ENCODE results near the gene GRIP1.

Gene GRIP1

DNA sequence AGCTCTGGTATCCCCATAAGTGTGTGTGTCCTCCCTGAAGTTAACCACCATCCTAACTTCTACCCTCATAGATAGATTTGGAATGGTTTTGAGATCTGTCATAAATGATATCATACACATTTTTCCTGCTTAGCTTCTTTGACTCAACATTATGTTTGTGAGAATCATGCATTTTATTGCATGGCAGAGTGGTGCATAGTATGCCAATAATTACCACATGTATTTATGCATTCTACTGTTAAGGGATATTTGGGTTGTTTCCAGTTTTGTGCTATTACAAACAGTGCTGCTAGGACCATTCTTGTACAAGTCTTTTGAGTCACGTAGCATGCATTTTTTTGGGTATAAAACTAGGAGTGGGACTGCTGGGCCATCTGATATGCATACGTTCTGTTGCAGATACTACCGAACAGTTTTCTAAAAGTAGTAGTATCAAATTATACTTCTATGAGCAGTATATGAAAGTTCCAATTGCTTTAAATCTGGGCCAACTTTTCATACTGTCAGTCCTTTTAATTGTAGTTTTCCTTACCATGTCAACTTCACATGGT lies 13.4 kb downstream of the GRIP1 start:
- H3K4me3 Mint-ChIP-seq, result no peak overlapping the region
- H3K9me3 Mint-ChIP-seq, result no peaks in the 10 kb centered on the region
- H3K36me3 Mint-ChIP-seq (ENCODE audit: low read depth), result no peaks in the 10 kb centered on the region
- no peak for TF ChIP-seq CTCF (IDR thresholded peaks at IDR 0.05; ENCODE audit: unreplicated experiment in 3 of 3)
- H3K27me3 Mint-ChIP-seq (ENCODE audit: low read depth), result no peaks in the 10 kb centered on the region
- no peak overlapping the region for H3K27ac Mint-ChIP-seq
- peaks cover 10% of the 10 kb centered on the region for H3K4me1 Mint-ChIP-seq

GRCh38 chr12:66664076-66664475 lies 14.8 kb downstream of the GRIP1 start:
- peaks cover 10% of the 10 kb centered on the region for H3K4me1 Mint-ChIP-seq
- no peaks in the 10 kb centered on the region for H3K36me3 Mint-ChIP-seq (ENCODE audit: low read depth)
- no peaks in the 10 kb centered on the region for H3K9me3 Mint-ChIP-seq
- H3K27ac Mint-ChIP-seq, result no peak overlapping the region
- no peaks in the 10 kb centered on the region for H3K27me3 Mint-ChIP-seq (ENCODE audit: low read depth)
- TF ChIP-seq CTCF (IDR thresholded peaks at IDR 0.05; ENCODE audit: unreplicated experiment in 3 of 3), result no peak
- no peak overlapping the region for H3K4me3 Mint-ChIP-seq

- Mint-ChIP-seq H3K9me3 (no peaks in the 10 kb centered on the region), H3K27ac (no peak overlapping the region), H3K27me3 (ENCODE audit: low read depth) (no peaks in the 10 kb centered on the region), H3K4me1 (peaks cover 10% of the 10 kb centered on the region), H3K4me3 (no peak overlapping the region), H3K36me3 (ENCODE audit: low read depth) (no peaks in the 10 kb centered on the region)
- TF ChIP-seq CTCF (IDR thresholded peaks at IDR 0.05; ENCODE audit: unreplicated experiment in 3 of 3), result no peak
Observed at GRCh38 chr12:66663611-66664010, 15.3 kb downstream of the GRIP1 start.

DNA sequence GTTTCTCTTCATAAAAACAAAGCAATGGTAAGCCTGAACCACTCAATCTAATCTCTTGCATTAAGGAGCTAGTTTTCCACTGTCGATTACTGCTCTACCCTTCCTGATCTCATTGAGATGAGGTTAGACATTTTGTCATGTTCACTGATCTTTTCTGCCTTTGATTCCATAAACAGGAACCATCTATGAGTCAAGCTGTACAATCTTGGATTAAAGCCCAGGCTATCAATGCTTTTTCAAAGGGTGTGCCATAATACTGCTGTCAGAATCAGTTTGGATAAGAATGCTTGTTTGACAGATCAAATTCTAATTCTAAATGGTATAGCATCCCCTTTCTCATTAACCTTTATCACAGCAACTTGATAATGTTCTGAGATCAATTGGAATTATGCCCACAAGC lies 16.1 kb downstream of the GRIP1 start:
- no peaks in the 10 kb centered on the region for H3K27me3 Mint-ChIP-seq (ENCODE audit: low read depth)
- H3K9me3 Mint-ChIP-seq, result no peaks in the 10 kb centered on the region
- H3K4me1 Mint-ChIP-seq, result peaks cover 10% of the 10 kb centered on the region
- TF ChIP-seq CTCF (IDR thresholded peaks at IDR 0.05; ENCODE audit: unreplicated experiment in 3 of 3), result no peak
- no peaks in the 10 kb centered on the region for H3K36me3 Mint-ChIP-seq (ENCODE audit: low read depth)
- no peak overlapping the region for H3K4me3 Mint-ChIP-seq
- H3K27ac Mint-ChIP-seq, result no peak overlapping the region

- peaks cover 10% of the 10 kb centered on the region for H3K4me1 Mint-ChIP-seq
- no peaks in the 10 kb centered on the region for H3K27me3 Mint-ChIP-seq (ENCODE audit: low read depth)
- no peak overlapping the region for H3K4me3 Mint-ChIP-seq
- no peak for TF ChIP-seq CTCF (IDR thresholded peaks at IDR 0.05; ENCODE audit: unreplicated experiment in 3 of 3)
- H3K27ac Mint-ChIP-seq, result no peak overlapping the region
- no peaks in the 10 kb centered on the region for H3K9me3 Mint-ChIP-seq
- no peaks in the 10 kb centered on the region for H3K36me3 Mint-ChIP-seq (ENCODE audit: low read depth)
Observed at GRCh38 chr12:66662179-66662578, 16.7 kb downstream of the GRIP1 start.

GRCh38 chr12:66661357-66661756 lies 17.5 kb downstream of the GRIP1 start:
- Mint-ChIP-seq H3K9me3 (no peaks in the 10 kb centered on the region), H3K4me1 (peaks cover 10% of the 10 kb centered on the region), H3K27ac (no peak overlapping the region), H3K36me3 (ENCODE audit: low read depth) (no peaks in the 10 kb centered on the region), H3K4me3 (no peak overlapping the region), H3K27me3 (ENCODE audit: low read depth) (no peaks in the 10 kb centered on the region)
- no peak for TF ChIP-seq CTCF (IDR thresholded peaks at IDR 0.05; ENCODE audit: unreplicated experiment in 3 of 3)

Data from nephron (organoid).